GM23248 (cell line): ENCODE data around the gene ATP6V0E1.
A peak's percentile ranks its signal among the peaks of the same experiment; 100 is the strongest.

ENCODE experiments used
- EZH2 ChIP-seq: fragments of 200-600 bp; sonication (generic); IDR thresholded peaks from 2 replicates; pipeline ENCODE4 v1.6.1; 2018; ENCODE audit warnings: antibody characterized with exemption, mild to moderate bottlenecking; ENCODE audit not compliant: insufficient read depth, poor library complexity, severe bottlenecking
- EZH2phosphoT487 ChIP-seq: fragments of 200-600 bp; sonication (generic); IDR thresholded peaks from 2 replicates; pipeline ENCODE4 v1.6.1; 2018; ENCODE audit warnings: antibody characterized with exemption, moderate library complexity, mild to moderate bottlenecking, low read depth; ENCODE audit not compliant: insufficient read depth

DNA sequence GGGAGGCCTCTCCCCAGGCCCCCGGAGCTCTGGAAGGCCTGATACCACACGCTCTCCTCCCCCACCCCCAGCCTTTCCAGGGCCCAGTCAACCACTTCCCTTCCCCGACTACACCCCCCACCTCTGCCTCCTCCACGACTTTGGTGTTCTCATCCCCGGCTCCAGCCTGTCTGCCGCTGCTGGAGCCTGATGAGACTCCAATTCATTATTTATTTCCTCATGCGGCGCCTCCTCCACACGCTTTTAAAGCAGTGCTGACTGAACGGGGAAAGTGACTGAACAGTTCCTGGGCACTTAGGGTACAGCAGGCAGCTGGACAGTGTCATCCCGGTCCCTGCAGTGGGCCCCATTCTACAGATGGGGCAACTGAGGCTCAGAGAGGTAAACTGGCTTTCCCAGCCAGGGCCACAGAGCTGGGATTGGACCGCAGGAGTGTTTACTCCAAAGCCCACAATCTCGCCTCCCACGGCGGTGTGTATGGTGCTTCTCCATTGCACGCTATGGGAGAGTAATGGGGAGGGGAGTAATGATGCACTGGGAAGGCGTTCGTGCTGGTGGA, 40.2 kb upstream of the ATP6V0E1 start:
- TF ChIP-seq EZH2 (no peak), EZH2phosphoT487 (0 out of 2 replicates have a peak, but pooled peaks have one; percentile 31)
